Activated CD4-positive, alpha-beta T cell treated with anti-CD3 and anti-CD28 coated beads for 1 hour (primary cell): ENCODE measurements around the gene ADCY10.

ENCODE experiments used
- DNase-seq: peaks from one replicate; pipeline ENCODE4 v3.0.0-alpha.2; 2020

The ADCY10 gene

DNA sequence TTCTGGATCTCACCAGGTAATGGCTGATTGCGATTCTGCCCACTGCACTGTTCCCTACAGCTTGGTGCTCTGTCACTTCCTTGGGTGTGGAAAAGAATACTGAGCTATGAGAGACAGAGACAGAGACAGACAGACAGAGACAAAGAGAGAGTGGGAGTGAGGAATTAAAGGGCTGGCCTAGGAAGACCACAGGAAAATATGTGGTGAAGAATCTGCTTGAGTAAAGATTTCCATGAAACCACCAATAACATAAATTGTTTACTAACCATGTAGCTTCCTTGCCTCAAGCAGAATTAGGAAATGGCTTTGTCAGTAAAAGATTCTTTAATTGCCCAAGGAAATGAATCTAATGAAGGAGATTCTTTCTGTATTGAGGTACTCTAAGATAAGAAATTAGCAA is 137.8 kb downstream of the ADCY10 start:
- no peak for DNase-seq

DNA sequence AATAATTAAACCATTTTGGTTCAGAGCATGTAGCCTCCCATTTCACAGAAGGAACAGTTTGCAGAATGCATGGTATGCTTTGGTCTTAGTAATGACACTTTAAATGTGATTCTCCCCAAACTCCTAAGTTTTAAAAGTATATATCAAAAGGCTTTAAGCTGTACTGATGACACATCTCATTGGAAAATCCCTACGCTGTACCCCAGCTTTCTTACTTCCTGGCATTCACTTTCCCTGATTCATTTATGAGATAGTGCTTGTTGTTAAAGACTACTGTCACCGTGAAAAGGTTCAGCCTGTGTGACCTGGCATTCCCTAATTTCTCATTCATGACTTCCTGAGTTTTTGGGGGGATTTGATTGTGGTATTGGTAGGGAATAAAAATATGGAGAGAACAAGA is 138.8 kb downstream of the ADCY10 start:
- no peak for DNase-seq

DNA sequence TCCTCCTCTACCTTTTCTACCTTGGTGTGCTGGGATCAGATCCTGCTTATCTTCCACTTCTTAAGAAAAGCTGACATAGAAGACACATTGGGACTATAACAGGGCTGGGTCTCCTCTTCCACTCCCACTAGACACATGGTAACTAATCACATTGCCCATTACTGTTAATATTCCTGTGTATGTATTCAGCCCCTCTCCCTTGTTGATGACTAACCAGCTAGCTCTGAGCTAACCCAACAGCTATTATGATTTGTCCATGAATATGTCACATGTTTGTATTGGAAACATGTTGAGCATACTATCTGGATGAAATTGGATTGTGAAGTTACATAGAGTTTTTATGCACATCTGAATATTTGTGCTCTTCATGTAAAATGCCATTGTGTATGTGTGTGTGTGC is 139.2 kb downstream of the ADCY10 start:
- DNase-seq, result no peak

DNA sequence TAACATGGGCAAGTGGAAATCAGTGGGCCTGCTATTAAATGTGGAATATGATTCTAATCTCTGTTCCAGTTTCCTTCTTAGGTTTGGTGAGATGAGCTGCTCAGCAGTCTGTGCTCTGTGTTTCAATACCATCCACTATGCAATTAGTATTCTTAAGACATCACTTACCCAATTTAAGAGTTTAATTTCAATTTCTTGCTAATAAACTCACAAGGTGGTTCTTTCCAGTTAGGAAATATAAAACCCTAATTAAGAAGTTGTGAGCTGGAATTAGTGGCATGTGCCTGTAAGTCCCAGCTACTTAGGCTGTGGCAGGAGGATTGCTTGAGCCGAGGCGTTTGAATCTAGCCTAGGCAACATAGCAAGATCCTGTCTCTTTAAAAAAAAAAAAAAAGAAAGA is 140.4 kb downstream of the ADCY10 start:
- DNase-seq, result no peak

DNA sequence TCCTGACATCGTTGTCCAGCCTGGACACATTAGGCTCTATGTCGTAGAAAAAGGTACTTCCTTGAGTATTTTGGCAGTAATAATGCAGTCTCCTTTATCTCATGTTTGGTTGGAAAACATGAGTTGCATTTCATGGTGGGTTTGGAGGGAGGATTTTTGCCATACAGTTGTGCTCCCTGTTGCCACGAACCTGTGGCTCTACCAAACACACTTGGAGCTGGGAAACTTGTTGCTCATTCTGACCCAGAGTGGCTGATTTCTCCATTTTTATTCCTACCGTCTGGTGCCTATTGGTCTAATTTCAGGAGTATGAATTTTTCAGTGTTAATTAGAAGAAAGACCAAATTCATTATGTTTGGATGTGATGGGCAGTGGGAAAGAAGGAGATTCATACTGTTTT is 141.5 kb downstream of the ADCY10 start:
- DNase-seq, result no peak

DNA sequence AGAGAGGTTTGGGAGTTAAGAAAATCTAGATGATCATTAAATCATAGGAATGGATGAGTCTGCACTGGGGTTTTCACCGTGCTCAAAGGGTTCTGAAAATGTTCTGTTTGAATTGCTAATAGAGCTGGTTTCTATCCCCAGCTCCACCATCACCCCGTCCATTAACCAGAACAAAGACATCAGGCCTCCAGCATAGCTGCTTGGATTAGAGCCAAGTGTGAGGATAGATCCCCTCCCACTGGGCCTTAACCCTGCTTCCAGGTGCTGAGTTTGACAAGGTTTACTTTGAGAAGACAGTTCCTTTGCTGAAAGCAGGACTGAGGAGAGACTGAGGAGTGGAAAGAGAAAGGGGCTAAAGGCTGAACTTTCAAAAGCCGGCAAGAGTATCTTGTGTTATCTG is 143.8 kb downstream of the ADCY10 start:
- no peak for DNase-seq

DNA sequence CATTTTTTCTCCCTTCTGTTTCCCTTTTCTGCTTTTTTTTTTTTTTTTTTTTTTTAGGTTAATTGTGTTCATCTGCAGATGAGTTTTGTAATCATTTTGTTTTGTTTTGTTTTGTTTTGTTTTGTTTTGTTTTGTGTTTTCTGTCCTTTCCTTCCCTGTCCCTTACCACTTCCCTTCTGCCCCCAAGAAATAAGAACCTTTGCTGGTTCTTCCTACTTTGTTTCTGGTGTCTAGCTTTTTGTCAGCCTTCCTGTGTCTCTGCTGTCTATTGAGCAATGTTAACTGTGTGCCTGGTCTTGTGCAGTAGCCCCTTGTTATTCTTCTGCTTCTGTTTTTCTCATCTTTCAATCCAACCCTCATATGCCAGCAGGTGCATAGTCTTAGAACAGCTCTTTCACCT is 146.2 kb downstream of the ADCY10 start:
- no peak for DNase-seq

DNA sequence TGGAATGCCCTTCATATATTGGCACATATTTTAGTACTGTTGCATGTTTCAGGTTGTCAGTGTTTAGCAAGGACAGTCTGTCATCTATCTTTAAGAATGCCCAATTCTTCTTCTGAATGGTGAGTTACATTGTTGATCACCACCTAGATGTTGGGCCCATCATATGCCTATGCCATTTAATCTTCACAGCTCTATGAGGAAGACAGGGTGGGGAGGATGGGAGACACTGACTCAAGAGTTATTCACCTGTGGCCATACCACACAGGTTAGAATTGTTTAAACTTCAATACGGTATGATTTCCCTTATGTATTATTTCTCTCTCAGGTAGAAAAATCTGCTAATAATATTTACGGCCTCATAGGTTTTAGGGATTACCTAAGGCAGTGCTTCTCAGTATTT is 147.4 kb downstream of the ADCY10 start:
- DNase-seq, result no peak

DNA sequence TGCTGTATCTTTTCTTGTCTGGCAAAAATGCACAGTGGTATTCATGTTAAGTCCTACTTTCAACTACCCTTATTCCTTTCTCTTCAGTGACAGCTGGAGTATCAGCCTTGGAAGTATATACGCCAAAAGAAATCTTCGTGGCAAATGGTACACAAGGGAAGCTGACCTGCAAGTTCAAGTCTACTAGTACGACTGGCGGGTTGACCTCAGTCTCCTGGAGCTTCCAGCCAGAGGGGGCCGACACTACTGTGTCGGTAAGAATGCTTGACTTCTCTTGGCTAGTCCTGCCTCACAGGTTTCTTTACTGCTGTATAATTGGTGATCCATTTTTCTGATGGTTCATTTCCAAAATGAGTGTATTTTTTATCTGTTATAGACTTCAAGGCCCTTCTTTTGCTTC is 148.4 kb downstream of the ADCY10 start:
- no peak for DNase-seq

DNA sequence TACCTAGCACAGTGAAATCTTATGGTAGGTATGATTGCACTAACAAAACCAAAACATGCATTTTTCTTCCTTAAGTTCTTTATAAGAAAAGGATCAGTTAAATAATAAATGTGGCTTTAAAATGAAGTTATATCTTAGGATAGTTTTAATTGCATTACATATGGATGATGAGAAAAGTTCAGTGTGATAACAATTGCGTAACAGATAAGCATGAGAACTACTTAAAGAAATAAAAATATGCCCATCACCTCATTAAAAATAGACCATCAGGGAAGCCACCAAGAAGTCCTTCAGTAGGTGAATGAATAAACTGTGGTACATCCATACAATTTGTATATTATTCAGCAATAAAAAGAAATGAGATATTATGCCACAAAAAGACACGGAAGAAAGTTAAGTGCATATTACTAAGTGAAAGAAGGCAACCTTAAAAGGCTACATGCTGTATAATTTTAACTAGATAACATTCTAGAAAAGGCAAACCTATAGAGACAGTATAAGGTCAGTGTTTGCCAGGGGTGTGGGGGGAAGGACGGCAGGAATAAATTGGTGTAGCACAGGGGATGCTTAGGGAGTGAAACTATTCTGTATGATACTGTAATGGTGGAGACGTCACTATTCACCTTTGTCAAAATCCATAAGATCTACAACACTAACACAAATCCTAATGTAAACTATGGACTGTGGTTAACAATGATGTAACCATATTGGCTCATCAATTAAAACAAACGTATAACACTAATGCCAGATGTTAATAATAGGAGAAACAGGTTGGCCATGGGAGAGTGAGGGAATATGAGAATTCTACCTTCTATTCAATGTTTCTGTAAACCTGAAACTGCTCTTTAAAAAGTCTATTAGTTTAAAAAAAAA is 149.2 kb downstream of the ADCY10 start:
- no peak for DNase-seq

DNA sequence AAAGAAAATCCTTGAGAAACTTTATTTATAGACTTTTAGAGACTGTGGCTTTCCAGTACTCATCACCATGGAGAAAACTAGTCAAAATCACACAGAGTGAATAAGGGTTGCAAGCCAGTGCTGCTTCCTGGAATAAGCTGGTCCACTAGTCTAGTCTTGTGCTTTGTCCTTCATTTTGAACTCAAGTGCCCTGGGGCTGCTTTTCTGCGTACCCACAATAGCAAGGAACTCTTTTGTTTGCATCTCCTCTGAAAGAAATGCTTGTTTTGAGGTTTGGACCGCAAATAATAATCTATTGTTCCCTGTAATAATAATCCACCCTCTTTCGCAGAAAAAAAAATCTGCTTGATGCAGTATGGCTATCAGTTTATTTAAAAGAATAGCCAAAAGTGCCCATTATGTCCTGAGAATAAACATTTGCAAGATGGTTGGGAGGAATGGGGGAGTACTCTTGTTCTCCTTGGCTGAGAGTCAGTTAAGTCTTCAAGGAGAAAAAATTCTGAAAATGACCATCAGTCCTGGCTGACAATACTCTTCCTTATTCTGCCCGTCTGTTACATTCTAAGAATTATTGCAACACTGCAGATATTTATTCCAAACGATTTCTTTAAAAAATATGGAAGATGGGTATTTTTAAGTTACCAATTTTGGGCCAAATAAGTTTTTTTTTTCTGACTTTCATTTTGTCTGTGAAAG is 150.3 kb downstream of the ADCY10 start:
- DNase-seq, result no peak

DNA sequence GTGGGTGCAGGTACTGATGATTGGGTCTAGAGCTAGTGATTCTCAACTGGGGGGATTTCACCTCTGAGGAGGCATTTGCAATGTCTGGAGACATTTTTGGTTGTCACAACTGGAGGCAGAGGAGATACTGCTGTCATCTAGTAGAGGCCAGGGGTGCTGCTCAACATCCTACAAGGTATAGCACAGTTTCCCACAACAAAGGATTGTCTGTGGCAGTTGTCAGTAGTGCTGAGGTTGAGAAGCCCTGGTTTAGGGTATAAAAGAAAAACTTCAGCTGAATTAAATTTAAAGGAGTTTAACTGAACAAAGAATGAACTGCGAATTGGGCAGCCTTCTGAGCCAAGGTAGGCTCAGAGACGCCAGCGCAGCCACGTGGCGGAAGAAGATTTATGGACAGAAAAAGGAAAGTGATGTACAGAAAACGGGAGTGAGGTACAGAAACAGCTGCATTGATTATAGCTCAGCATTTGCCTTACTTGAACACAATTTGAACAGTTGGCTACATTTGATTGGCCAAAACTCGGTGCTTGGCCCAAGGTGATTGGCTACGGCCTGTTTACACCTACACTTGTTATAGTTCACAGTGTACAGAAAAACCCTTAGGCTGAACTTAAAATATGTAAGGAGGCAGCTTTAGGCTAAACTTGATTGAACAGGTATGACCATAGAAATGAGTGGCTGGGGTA is 151.7 kb downstream of the ADCY10 start:
- DNase-seq, result no peak

DNA sequence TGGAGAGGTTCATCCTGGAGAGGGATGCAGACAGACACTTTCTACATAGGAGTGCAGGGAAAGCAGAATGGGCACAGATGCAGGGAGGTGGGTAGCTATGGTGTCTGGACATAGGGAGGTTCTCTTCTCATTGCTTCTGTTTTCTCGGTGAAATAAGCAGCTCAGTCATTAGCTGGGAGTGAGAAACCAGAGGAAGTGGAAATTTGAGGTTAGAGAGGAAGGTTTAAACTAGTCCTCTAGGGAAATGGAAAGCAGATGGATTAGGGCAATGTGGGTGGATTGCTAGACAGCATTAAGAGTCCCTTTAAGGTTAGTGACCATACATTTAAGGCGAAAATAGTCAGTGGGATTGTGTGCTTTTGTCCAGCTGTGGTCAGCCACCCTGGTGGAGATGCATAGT is 152.5 kb downstream of the ADCY10 start:
- DNase-seq, result no peak
